ENCODE data around the gene GLI3.

Gene GLI3

DNA sequence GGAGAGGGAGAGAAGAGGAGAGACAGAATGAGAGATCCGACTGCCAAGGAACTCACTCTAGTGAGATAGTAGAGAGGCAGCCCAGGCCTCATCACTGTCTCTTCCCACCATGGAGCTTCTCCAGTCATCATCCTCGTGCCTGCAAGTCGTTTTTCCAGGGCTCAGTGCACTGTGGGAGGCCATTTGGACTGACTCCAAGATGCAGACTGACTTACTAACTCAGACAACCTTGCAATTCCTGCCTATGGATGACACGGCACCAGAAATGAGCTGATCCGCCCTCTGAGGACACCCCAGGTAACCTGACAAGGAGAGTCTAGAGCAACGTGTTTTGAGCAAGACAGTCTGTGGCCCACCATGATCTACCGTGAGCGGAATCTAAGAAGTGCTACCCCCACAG lies 154.9 kb downstream of the GLI3 start:
- no peak overlapping the region for H3K27ac ChIP-seq
- TF ChIP-seq, protein P1, sequence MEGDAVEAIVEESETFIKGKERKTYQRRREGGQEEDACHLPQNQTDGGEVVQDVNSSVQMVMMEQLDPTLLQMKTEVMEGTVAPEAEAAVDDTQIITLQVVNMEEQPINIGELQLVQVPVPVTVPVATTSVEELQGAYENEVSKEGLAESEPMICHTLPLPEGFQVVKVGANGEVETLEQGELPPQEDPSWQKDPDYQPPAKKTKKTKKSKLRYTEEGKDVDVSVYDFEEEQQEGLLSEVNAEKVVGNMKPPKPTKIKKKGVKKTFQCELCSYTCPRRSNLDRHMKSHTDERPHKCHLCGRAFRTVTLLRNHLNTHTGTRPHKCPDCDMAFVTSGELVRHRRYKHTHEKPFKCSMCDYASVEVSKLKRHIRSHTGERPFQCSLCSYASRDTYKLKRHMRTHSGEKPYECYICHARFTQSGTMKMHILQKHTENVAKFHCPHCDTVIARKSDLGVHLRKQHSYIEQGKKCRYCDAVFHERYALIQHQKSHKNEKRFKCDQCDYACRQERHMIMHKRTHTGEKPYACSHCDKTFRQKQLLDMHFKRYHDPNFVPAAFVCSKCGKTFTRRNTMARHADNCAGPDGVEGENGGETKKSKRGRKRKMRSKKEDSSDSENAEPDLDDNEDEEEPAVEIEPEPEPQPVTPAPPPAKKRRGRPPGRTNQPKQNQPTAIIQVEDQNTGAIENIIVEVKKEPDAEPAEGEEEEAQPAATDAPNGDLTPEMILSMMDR (IDR thresholded peaks at IDR 0.05; ENCODE audit: low read depth, low read length): no peak
- no peak for DNase-seq

DNA sequence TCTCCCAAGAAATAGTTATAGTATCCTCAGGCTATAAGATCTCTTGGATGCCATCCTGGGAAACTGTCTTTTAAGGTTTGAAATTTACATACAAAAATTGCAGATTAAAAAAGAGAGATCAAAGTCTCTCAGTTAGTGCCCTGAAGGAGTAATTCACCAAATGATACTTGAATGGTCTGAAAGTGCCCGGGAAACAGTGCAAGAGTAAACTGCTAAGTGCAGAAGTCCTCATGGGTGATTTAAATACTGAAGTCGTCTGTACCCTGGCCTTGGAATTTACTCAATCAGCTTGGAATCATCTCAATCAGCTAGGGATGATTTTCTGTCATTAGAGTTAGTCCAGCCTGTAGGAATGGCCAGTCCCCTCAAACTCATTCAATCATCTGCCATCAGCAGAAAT lies 155.3 kb downstream of the GLI3 start:
- H3K4me3 ChIP-seq (ENCODE audit: low read depth, low read length): no peak overlapping the region
- DNase-seq: no peak
- H3K27ac ChIP-seq: no peak overlapping the region
- TF ChIP-seq, protein P1 (IDR thresholded peaks at IDR 0.05; ENCODE audit: low read depth, low read length): no peak
- H3K27me3 ChIP-seq (ENCODE audit: insufficient read depth, low read depth, severe bottlenecking): no peaks in the 10 kb centered on the region
- H3K9me3 ChIP-seq (ENCODE audit: severe bottlenecking): no peaks in the 10 kb centered on the region
- no peaks in the 10 kb centered on the region for H3K36me3 ChIP-seq

More for the DNA sequence above, 154.9 kb downstream of the GLI3 start:
- Histone ChIP-seq H3K9me3 (ENCODE audit: severe bottlenecking) (no peaks in the 10 kb centered on the region), H3K4me3 (ENCODE audit: low read depth, low read length) (no peak overlapping the region), H3K27me3 (ENCODE audit: insufficient read depth, low read depth, severe bottlenecking) (no peaks in the 10 kb centered on the region), H3K36me3 (no peaks in the 10 kb centered on the region)

- no peak overlapping the region for H3K4me3 ChIP-seq (ENCODE audit: low read depth, low read length)
- H3K27ac ChIP-seq: no peak overlapping the region
- DNase-seq: no peak
- H3K9me3 ChIP-seq (ENCODE audit: severe bottlenecking): no peaks in the 10 kb centered on the region
- TF ChIP-seq, protein P1 (IDR thresholded peaks at IDR 0.05; ENCODE audit: low read depth, low read length): no peak
- no peaks in the 10 kb centered on the region for H3K36me3 ChIP-seq
- H3K27me3 ChIP-seq (ENCODE audit: insufficient read depth, low read depth, severe bottlenecking): no peaks in the 10 kb centered on the region
Observed at GRCh38 chr7:42080841-42081586, 156.0 kb downstream of the GLI3 start.

DNA sequence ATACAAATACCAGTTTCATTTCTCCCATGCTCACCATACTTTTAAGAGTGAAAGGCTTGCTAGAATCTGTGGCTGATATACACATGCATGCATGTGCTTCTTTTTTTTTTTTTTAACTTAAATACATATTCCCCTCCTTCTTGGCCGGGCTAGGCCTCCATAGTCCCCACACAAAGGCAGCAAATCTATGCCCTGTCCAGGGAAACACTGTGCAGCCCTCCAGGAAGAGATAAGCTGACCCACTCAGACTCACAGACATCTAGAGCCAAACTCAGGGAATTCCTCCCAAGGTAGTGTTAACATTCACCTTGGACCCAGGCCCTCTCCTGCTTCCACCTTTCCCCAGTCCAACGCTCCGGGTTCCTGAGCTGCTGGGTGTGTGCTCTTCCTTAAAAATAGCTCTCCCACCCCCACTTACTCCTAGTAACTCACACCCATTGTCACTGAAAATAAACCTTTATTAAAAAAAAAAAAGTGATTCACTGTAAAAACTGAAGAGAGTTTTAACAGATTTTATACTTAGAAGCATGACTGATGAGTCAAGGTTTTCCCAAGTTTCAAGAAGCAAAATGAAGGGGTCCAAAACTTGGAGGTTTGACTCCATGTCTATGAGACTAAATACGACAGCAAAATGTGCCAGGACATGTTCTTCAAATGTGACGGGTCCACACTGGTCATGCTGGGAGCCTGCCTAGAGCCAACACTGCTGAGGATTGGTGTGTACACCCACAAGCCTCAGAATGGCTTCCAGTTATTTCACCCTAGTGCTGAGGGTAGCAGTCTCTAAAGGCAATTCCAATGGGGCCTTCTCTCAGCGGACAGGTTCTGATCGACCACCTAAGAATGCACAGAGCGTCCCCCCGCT lies 159.5 kb downstream of the GLI3 start:
- Histone ChIP-seq H3K27me3 (ENCODE audit: insufficient read depth, low read depth, severe bottlenecking) (no peaks in the 10 kb centered on the region), H3K4me3 (ENCODE audit: low read depth, low read length) (no peak overlapping the region), H3K36me3 (no peaks in the 10 kb centered on the region), H3K27ac (no peak overlapping the region), H3K9me3 (ENCODE audit: severe bottlenecking) (no peaks in the 10 kb centered on the region)
- no peak for DNase-seq
- TF ChIP-seq, protein P1 (IDR thresholded peaks at IDR 0.05; ENCODE audit: low read depth, low read length): no peak

DNA sequence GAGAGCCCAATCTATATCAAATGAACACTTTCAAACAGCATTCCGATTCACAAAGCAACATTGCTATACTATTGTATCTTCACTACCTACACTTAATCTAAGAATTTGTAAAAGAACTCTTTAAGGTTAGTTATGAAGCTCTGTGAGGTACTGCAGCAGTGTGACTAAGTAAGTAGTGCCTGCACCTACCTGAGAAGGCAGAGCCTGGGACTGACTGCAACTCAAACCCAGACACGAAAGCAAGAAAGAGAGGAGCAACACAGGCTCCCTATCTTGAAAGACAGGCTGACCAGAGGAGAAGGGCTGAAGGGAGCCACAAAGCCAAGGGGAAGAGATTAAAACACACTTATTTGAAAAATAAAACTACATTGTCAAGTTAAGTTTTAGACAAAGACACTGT lies 160.1 kb downstream of the GLI3 start:
- no peaks in the 10 kb centered on the region for H3K36me3 ChIP-seq
- H3K27ac ChIP-seq: no peak overlapping the region
- H3K27me3 ChIP-seq (ENCODE audit: insufficient read depth, low read depth, severe bottlenecking): no peaks in the 10 kb centered on the region
- H3K9me3 ChIP-seq (ENCODE audit: severe bottlenecking): no peaks in the 10 kb centered on the region
- H3K4me3 ChIP-seq (ENCODE audit: low read depth, low read length): no peak overlapping the region
- no peak for DNase-seq
- TF ChIP-seq, protein P1 (IDR thresholded peaks at IDR 0.05; ENCODE audit: low read depth, low read length): no peak
